Sigmoid colon (tissue), 7 donors: Measurements from ENCODE around the gene XRN2. TPM values are rescaled to one million over a fixed set of nuclear protein-coding genes. Genes with fewer than 3 reads are reported as not detected.

ENCODE experiments used
- DNase-seq: peaks from one replicate; pipeline ENCODE4 v3.0.0-alpha.2; 2019
- H3K27ac ChIP-seq, 4 donors: fragments of 200-600 bp; sonication (generic); one replicate each; pipeline ENCODE4 v1.5.1; 2016 to 2019; ENCODE audit warnings: mild to moderate bottlenecking in 1 of 4
- H3K27me3 ChIP-seq, 3 donors: fragments of 200-600 bp; sonication (generic); one replicate each; pipeline ENCODE4 v1.5.1; 2019; ENCODE audit warnings: mild to moderate bottlenecking in 1 of 3
- H3K36me3 ChIP-seq, 4 donors: fragments of 200-600 bp; sonication (generic); one replicate each; pipeline ENCODE4 v1.5.1; 2016 to 2019
- H3K4me1 ChIP-seq, 4 donors: fragments of 200-600 bp; sonication (generic); one replicate each; pipeline ENCODE4 v1.5.1; 2017 to 2019
- H3K4me3 ChIP-seq, 4 donors: fragments of 200-600 bp; sonication (generic); one replicate each; pipeline ENCODE4 v1.5.1; 2017 to 2019; ENCODE audit warnings: mild to moderate bottlenecking in 2 of 4, moderate library complexity in 1 of 4
- H3K9me3 ChIP-seq, 4 donors: fragments of 200-600 bp in 3 of 4; sonication (generic) in 3 of 4; one replicate each; pipeline versions ENCODE4 v1.5.1 to v1.6.1; 2013 to 2019
- CTCF ChIP-seq, 4 experiments: fragments of 450-650 bp in 3 of 4; fragments of 200-600 bp in 1 of 4; IDR thresholded peaks; one replicate each; pipeline ENCODE4 v1.5.1; 2016 to 2019; ENCODE audit warnings: antibody characterized with exemption in 4 of 4, mild to moderate bottlenecking in 3 of 4, moderate library complexity in 2 of 4
- EP300 ChIP-seq, 4 donors: sonication (generic); formaldehyde crosslinking; IDR thresholded peaks; one replicate each; pipeline ENCODE4 v1.6.1; 2017; ENCODE audit warnings: antibody characterized with exemption in 4 of 4
- POLR2A ChIP-seq, 2 donors: fragments of 450-650 bp; IDR thresholded peaks; one replicate each; pipeline ENCODE4 v1.6.1; 2016; ENCODE audit warnings: antibody characterized with exemption in 2 of 2, mild to moderate bottlenecking in 2 of 2, moderate library complexity in 2 of 2
- POLR2AphosphoS5 ChIP-seq, 4 donors: sonication (generic); formaldehyde crosslinking; IDR thresholded peaks; one replicate each; pipeline ENCODE4 v1.6.1; 2017; ENCODE audit warnings: antibody characterized with exemption in 4 of 4
- WGBS, 2 donors: extraction: QIAGEN DNeasy Blood & Tissue Kit; methylation state at CpG; one replicate each; pipeline ENCODE4 v1.1.7; 2013; 5-methylcytosine and 5-hydroxymethylcytosine counted together
- intact Hi-C: fragments of 100-400 bp; cut with DNase I; formaldehyde crosslinking; loops from one replicate; pipeline ENCODE4 v1.15.1; 2023
- polyA plus RNA-seq, 3 donors: library from polyadenylated mRNA; stranded (reverse); fragments of 200-250 nt; gene quantifications; one replicate each; pipeline ENCODE4 v1.2.3, GENCODE V29; 2013
- total RNA-seq, 4 donors: library from RNA; depleted of rRNA; stranded (reverse); fragments of >200 nt; gene quantifications; one replicate each; pipeline ENCODE4 v1.1.0, GENCODE V29; 2016
- donor health status: healthy with polysubstance abuse.
- donor health status: Bipolar disorder and iron deficiency.
- donor health status: healthy.

Gene XRN2
- total and polyA plus RNA-seq, 7 donors: 21.0 to 79.8 (median 53.5) TPM

GRCh38 chr20:21302664-21303060, 469 bp upstream of the XRN2 start:
- Histone ChIP-seq H3K4me1 (peaks cover 0 to 24% (median 16%) of the 10 kb centered on the region in 4 donors), H3K4me3 (peak overlapping the region; percentile 76 to 98 (median 92)), H3K27ac (peak overlapping the region; percentile 91 to 98 (median 94)), H3K9me3 (no peaks in the 10 kb centered on the region), H3K36me3 (no peaks in the 10 kb centered on the region), H3K27me3 (no peaks in the 10 kb centered on the region)
- intact Hi-C loops: loop anchor here (5.0 kb wide), 5 partner anchors 65 to 590 kb away; partner anchors contain the start of genes KIZ, NKX2-4 and RALGAPA2
- 2 to 5% methylated on average over 12 of the region's 12 CpGs for WGBS, 2 donors
- DNase-seq: no peak
- TF ChIP-seq POLR2A (IDR thresholded peaks at IDR 0.05): no peak
- no peak for TF ChIP-seq CTCF (IDR thresholded peaks at IDR 0.05)
- no peak for TF ChIP-seq POLR2AphosphoS5 (IDR thresholded peaks at IDR 0.05)
- no peak for TF ChIP-seq EP300 (IDR thresholded peaks at IDR 0.05)

- peak overlapping the region; percentile 76 to 98 (median 92) for H3K4me3 ChIP-seq
- H3K36me3 ChIP-seq: peaks cover 0 to 5% (median 0%) of the 10 kb centered on the region in 4 donors
- DNase-seq: no peak
- no peaks in the 10 kb centered on the region for H3K27me3 ChIP-seq
- WGBS, 2 donors: 1 to 2% methylated on average over 18 of the region's 18 CpGs
- no peaks in the 10 kb centered on the region for H3K9me3 ChIP-seq
- H3K27ac ChIP-seq: peak overlapping the region; percentile 91 to 98 (median 94)
- intact Hi-C loops: loop anchor here (5.0 kb wide), 5 partner anchors 67 to 592 kb away; partner anchors contain the start of genes KIZ, NKX2-4 and RALGAPA2
- peaks cover 0 to 26% (median 18%) of the 10 kb centered on the region in 4 donors for H3K4me1 ChIP-seq
- TF ChIP-seq POLR2AphosphoS5 (IDR thresholded peaks at IDR 0.05) (peak in 1 of 4 donors; percentile 11), EP300 (IDR thresholded peaks at IDR 0.05) (no peak), CTCF (IDR thresholded peaks at IDR 0.05) (peak in 1 of 4 experiments; percentile 12), POLR2A (IDR thresholded peaks at IDR 0.05) (no peak)
Measured at GRCh38 chr20:21303872-21304586, 898 bp downstream of the XRN2 start.

GRCh38 chr20:21308340-21308739, 5.2 kb downstream of the XRN2 start:
- intact Hi-C loops: no loop called here

GRCh38 chr20:21309678-21310467, 6.7 kb downstream of the XRN2 start:
- peaks cover 0 to 5% (median 0%) of the 10 kb centered on the region in 4 donors for H3K36me3 ChIP-seq
- no peak overlapping the region for H3K4me3 ChIP-seq
- intact Hi-C loops: no loop called here
- H3K4me1 ChIP-seq: peaks cover 0 to 42% (median 30%) of the 10 kb centered on the region in 4 donors
- no peaks in the 10 kb centered on the region for H3K9me3 ChIP-seq
- H3K27ac ChIP-seq: no peak overlapping the region
- WGBS, 2 donors: 74 to 89% methylated on average over 2 of the region's 2 CpGs
- DNase-seq: no peak
- TF ChIP-seq POLR2A (IDR thresholded peaks at IDR 0.05) (no peak), EP300 (IDR thresholded peaks at IDR 0.05) (no peak)
- H3K27me3 ChIP-seq: no peaks in the 10 kb centered on the region

More at GRCh38 chr20:21308340-21308739, 5.2 kb downstream of the XRN2 start:
- H3K4me1 ChIP-seq: peaks cover 0 to 50% (median 37%) of the 10 kb centered on the region in 4 donors
- H3K9me3 ChIP-seq: no peaks in the 10 kb centered on the region
- H3K27me3 ChIP-seq: no peaks in the 10 kb centered on the region
- no peak overlapping the region for H3K27ac ChIP-seq
- DNase-seq: no peak
- no peak for TF ChIP-seq CTCF (IDR thresholded peaks at IDR 0.05)
- TF ChIP-seq POLR2AphosphoS5 (IDR thresholded peaks at IDR 0.05): no peak
- no peak for TF ChIP-seq EP300 (IDR thresholded peaks at IDR 0.05)
- no peak for TF ChIP-seq POLR2A (IDR thresholded peaks at IDR 0.05)
- H3K4me3 ChIP-seq: no peak overlapping the region
- peaks cover 0 to 5% (median 0%) of the 10 kb centered on the region in 4 donors for H3K36me3 ChIP-seq
- 48 to 94% methylated on average over 2 of the region's 2 CpGs for WGBS, 2 donors
